K562 (cell line): ENCODE results near the gene AIFM1. TPM values are rescaled to one million over a fixed set of nuclear protein-coding genes. Genes with fewer than 3 reads are reported as not detected.

Source experiments
- ATAC-seq: fragments of 200-7000 bp; cut with Tn5 transposase; 3 replicates; pipeline ENCODE4 v1.9.1; 2020; ENCODE audit warnings: moderate library complexity
- BruUV-seq: library from RNA; stranded (reverse); fragments of 400-500 nt; replicated peaks from 2 replicates; lab custom pipeline; 2021; lab: Mats Ljungman, UMichigan
- CTCF ChIA-PET: fragments of 300-600 bp; formaldehyde crosslinking; extraction: SDS; loops from one replicate; lab custom pipeline; 2021; ENCODE audit warnings: low intra/inter-chr PET ratio; lab: Yijun Ruan, JAX
- POLR2A ChIA-PET: fragments of 300-600, 350-650 bp; sonication (Branson Sonifier 250); formaldehyde crosslinking; extraction: SDS; loops from one replicate; lab custom pipeline; 2021; ENCODE audit warnings: antibody characterized with exemption, inconsistent platforms; lab: Yijun Ruan, JAX
- DNase-seq, 4 experiments: peaks; one replicate each; pipeline versions ENCODE4 v3.0.0 to v3.0.0-alpha.2; 2011 to 2018; ENCODE audit warnings: low spot score in 3 of 4, mixed read lengths in 3 of 4; ENCODE audit errors: extremely low read depth in 1 of 4
- FAIRE-seq: peaks from 2 replicates; lab custom pipeline; 2011; peaks lifted over from hg19 to GRCh38; lab: Jason Lieb, UNC
- H2AFZ ChIP-seq: 2 replicates; pipeline ENCODE4 v1.6.0; 2011; ENCODE audit warnings: low read depth, low read length, control low read depth, inconsistent platforms
- H3K27ac ChIP-seq: fragments of 200-600 bp; 3 replicates; pipeline ENCODE4 v1.8.0; 2011; ENCODE audit warnings: low read depth, mild to moderate bottlenecking, control low read depth, inconsistent platforms, low read length, moderate library complexity, mixed read lengths; ENCODE audit errors: extremely low read depth
- H3K27me3 ChIP-seq, 2 experiments: fragments of 300-600 bp in 1 of 2; 2 replicates in 1 of 2; 3 replicates in 1 of 2; pipeline versions ENCODE4 v1.6.0 to v1.8.0; 2011; ENCODE audit warnings: inconsistent platforms in 2 of 2, low read length in 2 of 2, mild to moderate bottlenecking in 1 of 2, mixed read lengths in 1 of 2, moderate library complexity in 1 of 2; ENCODE audit not compliant: control insufficient read depth in 2 of 2, insufficient read depth in 2 of 2
- H3K36me3 ChIP-seq: fragments of 300-600 bp; 3 replicates; pipeline ENCODE4 v1.8.0; 2011; ENCODE audit warnings: mild to moderate bottlenecking, low read length, inconsistent platforms; ENCODE audit not compliant: control insufficient read depth, insufficient read depth
- H3K4me1 ChIP-seq, 2 experiments: fragments of 200-600 bp in 1 of 2; replicated peaks in 1 of 2; 2 replicates in 1 of 2; 3 replicates in 1 of 2; pipeline versions ENCODE4 v1.5.1 to v1.8.0; 2011; ENCODE audit warnings: inconsistent platforms in 2 of 2, low read length in 2 of 2, mild to moderate bottlenecking in 1 of 2, mixed read lengths in 1 of 2, moderate library complexity in 1 of 2; ENCODE audit not compliant: control insufficient read depth in 2 of 2, insufficient read depth in 2 of 2
- H3K4me2 ChIP-seq: 2 replicates; pipeline ENCODE4 v1.6.1; 2011; ENCODE audit warnings: low read length, control low read depth, inconsistent platforms, mixed read lengths; ENCODE audit not compliant: insufficient read depth
- H3K4me3 ChIP-seq: fragments of 200-600 bp; sonication (generic), shearing (Covaris generic); 2 replicates; pipeline ENCODE4 v1.5.1; 2016; ENCODE audit warnings: control low read depth, inconsistent platforms
- H3K79me2 ChIP-seq: fragments of 200-600 bp; 3 replicates; pipeline ENCODE4 v1.8.0; 2011; ENCODE audit warnings: low read length, inconsistent platforms; ENCODE audit not compliant: control insufficient read depth, insufficient read depth
- H3K9ac ChIP-seq, 2 experiments: 2 replicates each; pipeline versions ENCODE4 v1.6.0 to v1.6.1; 2011; ENCODE audit warnings: low read depth in 2 of 2, low read length in 2 of 2, control low read depth in 1 of 2, inconsistent platforms in 1 of 2, mild to moderate bottlenecking in 1 of 2, mixed read lengths in 1 of 2; ENCODE audit not compliant: insufficient read depth in 1 of 2
- H3K9me1 ChIP-seq: one replicate; pipeline ENCODE4 v1.6.0; 2011; ENCODE audit warnings: inconsistent platforms, mild to moderate bottlenecking, low read length, moderate library complexity; ENCODE audit not compliant: control insufficient read depth, insufficient read depth
- H3K9me3 ChIP-seq: replicated peaks from 2 replicates; pipeline ENCODE4 v1.5.1; 2011; ENCODE audit warnings: low read depth, low read length, inconsistent platforms; ENCODE audit not compliant: control insufficient read depth, insufficient read depth
- H4K20me1 ChIP-seq: replicated peaks from 2 replicates; pipeline ENCODE4 v1.6.1; 2011; ENCODE audit warnings: low read length, inconsistent platforms, mixed read lengths; ENCODE audit not compliant: control insufficient read depth, insufficient read depth
- CREM ChIP-seq: IDR thresholded peaks from 2 replicates; pipeline ENCODE4 v1.6.1; 2014; ENCODE audit warnings: antibody characterized with exemption, low read depth
- POLR2G ChIP-seq: fragments of 200-400 bp; formaldehyde crosslinking; IDR thresholded peaks from 2 replicates; pipeline ENCODE4 v1.6.1; 2017; ENCODE audit warnings: low read depth, mild to moderate bottlenecking, antibody characterized with exemption, low read length, moderate library complexity
- SMC3 ChIP-seq: conservative IDR thresholded peaks from 2 replicates; pipeline ENCODE4 v1.6.1; 2011; ENCODE audit warnings: low read depth, low read length, improper control_type of control experiment; ENCODE audit not compliant: insufficient read depth
- ZNF778 ChIP-seq: fragments of 450-650 bp; formaldehyde crosslinking; IDR thresholded peaks from 2 replicates; pipeline ENCODE4 v1.4.0; 2020; ENCODE audit warnings: mild to moderate bottlenecking, moderate library complexity
- WGBS: fragments of 100-300 bp; shearing (Covaris generic); methylation state at CpG from one replicate; pipeline ENCODE4 v1.1.6; 2016; ENCODE audit warnings: low coverage, mixed read lengths; ENCODE audit not compliant: insufficient coverage; ENCODE audit errors: missing lambda C conversion rate; 5-methylcytosine and 5-hydroxymethylcytosine counted together
- in situ Hi-C: fragments of 300-500 bp; cut with MboI; formaldehyde crosslinking; loops from 4 replicates; pipeline ENCODE4 v1.15.0; 2018; ENCODE audit warnings: inconsistent platforms, mixed read lengths
- intact Hi-C: fragments of 100-400 bp; cut with micrococcal nuclease; formaldehyde crosslinking; loops from 2 replicates; pipeline ENCODE4 v1.14.2; 2022
- polyA plus RNA-seq, 8 experiments: library from polyadenylated mRNA; depleted of rRNA in 4 of 8; stranded (reverse) in 5 of 8; unstranded in 3 of 8; fragments of >200 nt; fragmentation: Nextera tagmentation in 2 of 8; fragmentation: Illumina TruSeq in 1 of 8; extraction: Ambion mirVana in 2 of 8; extraction: Trizol in 1 of 8; gene quantifications; 2 replicates each; pipeline versions ENCODE4 v1.2.1 to v1.2.3, GENCODE V29; 2011 to 2014; ENCODE audit warnings: inconsistent platforms in 1 of 8, missing spikeins in 1 of 8
- total RNA-seq, 7 experiments: library from RNA; depleted of rRNA in 6 of 7; stranded (reverse); fragments of >200 nt in 6 of 7; fragmentation: Illumina TruSeq in 2 of 7; extraction: Trizol in 2 of 7; gene quantifications; 2 replicates each; pipeline versions ENCODE4 v1.2.1 to v1.2.3, GENCODE V29; 2011 to 2021; ENCODE audit warnings: low replicate concordance in 1 of 7

Gene AIFM1
- total and polyA plus RNA-seq, 9 of the 15 experiments (the other 6 are each of a cell fraction or from before 2014, with no cell fraction given) = 51.0 to 117 (median 91.2) TPM

GRCh38 chrX:130172127-130172845, 6.6 kb upstream of the AIFM1 start:
- no peaks in the 10 kb centered on the region; the same call in 1 of the 2 replicates for H3K9me3 ChIP-seq
- H3K27ac ChIP-seq = peak overlapping the region; percentile 95
- H3K4me3 ChIP-seq = no peak overlapping the region
- in situ Hi-C loops = no loop called here
- intact Hi-C loops = loop anchor here (5.0 kb wide), 1 partner anchor 90 kb away; no protein-coding TSS in a partner anchor
- no peaks in the 10 kb centered on the region for H4K20me1 ChIP-seq
- H3K79me2 ChIP-seq = no peaks in the 10 kb centered on the region; the same call in 2 of the 3 replicates
- no peaks in the 10 kb centered on the region for H3K9me1 ChIP-seq
- no peak for ATAC-seq
- ChIA-PET CTCF (no interaction called here), POLR2A (interaction anchor here (1.3 to 2.1 kb wide), 2 partner anchors 7 to 13 kb away, joined by 4 to 10 read pairs; partner anchors contain the start of gene AIFM1)
- 97% methylated on average over 19 of the region's 34 CpGs for WGBS
- H3K27me3 ChIP-seq = no peaks in the 10 kb centered on the region
- H2AFZ ChIP-seq = peak overlapping the region; percentile 86; the same call in 1 of the 2 replicates
- no peak for DNase-seq
- peaks cover 23 to 31% of the 10 kb centered on the region in 2 experiments for H3K4me1 ChIP-seq
- no TSS peak for BruUV-seq
- H3K36me3 ChIP-seq = no peaks in the 10 kb centered on the region
- H3K9ac ChIP-seq = peak overlapping the region in 1 of 2 experiments; percentile 77; a peak in 2 of 4 replicates
- no peak for FAIRE-seq
- no peak overlapping the region for H3K4me2 ChIP-seq
- TF ChIP-seq ZNF778 (CRISPR knock-in tag) = no peak
- TF ChIP-seq POLR2G = peak; percentile 8; the same call in 1 of the 2 replicates
- no peak for TF ChIP-seq CREM
- no peak for TF ChIP-seq SMC3
